Motor neuron (in vitro differentiated cells): ENCODE data around the gene GLRX5. TPM values are rescaled to one million over a fixed set of nuclear protein-coding genes. Genes with fewer than 3 reads are reported as not detected.

ENCODE experiments used
- ATAC-seq, 8 experiments: fragments of 200-7000 bp; cut with Tn5 transposase; replicated peaks in 6 of 8; 2 replicates each; pipeline ENCODE4 v1.8.0; 2021; ENCODE audit warnings: mild to moderate bottlenecking in 8 of 8, moderate library complexity in 8 of 8
- H3K27ac ChIP-seq, 2 donors: fragments of 250-450 bp; sonication (Bioruptor Pico); 2 replicates each; pipeline ENCODE4 v1.9.0; 2021; ENCODE audit warnings: antibody characterized with exemption in 2 of 2, mild to moderate bottlenecking in 2 of 2, moderate library complexity in 1 of 2
- H3K4me1 ChIP-seq, 2 donors: fragments of 250-450 bp; sonication (Bioruptor Pico); replicated peaks in 1 of 2; 2 replicates each; pipeline ENCODE4 v1.6.1; 2021; ENCODE audit warnings: antibody characterized with exemption in 2 of 2, mild to moderate bottlenecking in 2 of 2, moderate library complexity in 1 of 2
- H3K4me3 ChIP-seq, 5 donors: fragments of 250-450 bp; sonication (Bioruptor Pico); 2 replicates each; pipeline ENCODE4 v1.9.0; 2021; ENCODE audit warnings: antibody characterized with exemption in 5 of 5, mild to moderate bottlenecking in 5 of 5, moderate library complexity in 4 of 5
- WGBS, 10 experiments: fragments of 450-650 bp; shearing (Covaris generic); methylation state at CpG; one replicate each; pipeline ENCODE4 v1.0.0; 2022; 5-methylcytosine and 5-hydroxymethylcytosine counted together
- in situ Hi-C, 9 experiments: fragments of 400-800 bp; cut with MboI; loops; one replicate each; pipeline ENCODE4 v1.15.0; 2021; ENCODE audit warnings: low sequenced_read_pairs in 9 of 9, low pct_unique_long_range_greater_than_20kb in 2 of 9; ENCODE audit not compliant: unreplicated experiment in 9 of 9
- total RNA-seq, 8 experiments: library from RNA; unstranded; fragments of 300-600 nt; gene quantifications; 2 replicates each; pipeline versions ENCODE4 v1.2.3 to v1.2.4, GENCODE V29; 2022

Gene GLRX5
- total RNA-seq, 8 experiments from 2014 or later, result 26.4 to 62.7 (median 41.4) TPM

DNA sequence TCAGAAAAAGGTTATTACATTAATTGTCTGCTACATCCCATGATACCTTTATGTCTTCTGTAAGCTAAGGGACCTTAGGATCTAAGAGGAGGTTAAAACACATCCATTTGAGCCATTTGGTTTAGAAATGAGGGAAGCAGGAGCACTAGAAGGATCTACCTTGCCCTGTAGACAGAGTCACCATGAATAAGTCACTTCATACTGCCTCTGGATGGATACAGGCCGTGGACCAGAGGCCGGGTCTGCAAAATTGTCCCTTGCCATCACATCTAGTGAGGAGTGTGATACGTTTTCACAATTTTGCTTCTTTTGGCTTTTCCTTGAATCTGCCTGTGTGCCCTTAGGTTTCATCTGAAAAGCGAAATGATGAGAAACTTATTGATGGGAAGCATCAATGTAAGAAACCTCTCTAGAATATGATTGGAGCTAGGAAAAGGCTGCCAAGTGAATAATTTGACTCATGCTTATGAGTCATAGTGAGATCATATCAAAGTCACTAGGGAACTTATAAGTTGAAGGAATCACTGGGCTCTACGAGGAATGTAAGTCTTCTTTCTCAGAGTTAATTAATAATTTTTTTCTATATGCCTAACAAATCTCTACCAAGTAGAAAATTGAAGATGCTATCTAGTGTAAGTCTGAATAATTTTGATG lies 10.8 kb downstream of the GLRX5 start:
- peak; percentile 42 to 90 (median 84) for ATAC-seq
- Histone ChIP-seq H3K4me1 (no peaks in the 10 kb centered on the region), H3K27ac (no peak overlapping the region), H3K4me3 (peak overlapping the region in 1 of 5 donors; percentile 15)
- in situ Hi-C loops, result loop anchor here in 1 of 9 experiments (25.0 kb wide), 1 partner anchor 408 kb away; no protein-coding TSS in a partner anchor
- 37 to 94% (median 77%) methylated on average over 1 to 5 of the region's 5 CpGs; no CpG with 5 or more reads in 1 of the 10 experiments for WGBS, 10 experiments

DNA sequence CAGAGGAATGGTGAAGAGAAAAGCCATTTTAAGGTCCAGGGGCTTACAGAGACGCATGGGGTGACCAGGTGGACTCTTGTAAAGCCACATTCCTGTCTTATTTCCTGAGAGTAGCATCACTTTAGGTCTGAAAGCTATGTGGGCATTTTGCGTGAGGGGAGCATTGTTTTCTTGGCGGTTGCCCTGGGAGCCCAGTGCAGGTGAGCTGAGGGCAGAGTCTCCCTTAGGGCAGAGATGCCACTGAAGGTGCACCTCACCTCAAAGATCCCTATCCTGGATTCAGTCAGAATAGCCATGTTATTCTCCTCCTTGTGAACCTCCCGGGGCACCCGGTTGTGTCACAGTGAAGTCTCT lies 12.4 kb downstream of the GLRX5 start:
- ATAC-seq, result no peak
- Histone ChIP-seq H3K27ac (no peak overlapping the region), H3K4me1 (no peaks in the 10 kb centered on the region), H3K4me3 (no peak overlapping the region)
- WGBS, 10 experiments, result 40 to 100% (median 91%) methylated on average over 1 to 3 of the region's 5 CpGs; no CpG with 5 or more reads in 2 of the 10 experiments
- in situ Hi-C loops, result loop anchor here in 1 of 9 experiments (25.0 kb wide), 1 partner anchor 410 kb away; no protein-coding TSS in a partner anchor

GRCh38 chr14:95547626-95548327 lies 12.9 kb downstream of the GLRX5 start:
- H3K4me3 ChIP-seq, result no peak overlapping the region
- no peaks in the 10 kb centered on the region for H3K4me1 ChIP-seq
- ATAC-seq, result peak in 5 of 8 experiments; percentile 5 to 79 (median 13)
- in situ Hi-C loops, result loop anchor here in 1 of 9 experiments (25.0 kb wide), 1 partner anchor 410 kb away; no protein-coding TSS in a partner anchor
- WGBS, 10 experiments, result 49 to 100% (median 82%) methylated on average over 1 to 13 of the region's 14 CpGs; no CpG with 5 or more reads in 1 of the 10 experiments
- H3K27ac ChIP-seq, result no peak overlapping the region

DNA sequence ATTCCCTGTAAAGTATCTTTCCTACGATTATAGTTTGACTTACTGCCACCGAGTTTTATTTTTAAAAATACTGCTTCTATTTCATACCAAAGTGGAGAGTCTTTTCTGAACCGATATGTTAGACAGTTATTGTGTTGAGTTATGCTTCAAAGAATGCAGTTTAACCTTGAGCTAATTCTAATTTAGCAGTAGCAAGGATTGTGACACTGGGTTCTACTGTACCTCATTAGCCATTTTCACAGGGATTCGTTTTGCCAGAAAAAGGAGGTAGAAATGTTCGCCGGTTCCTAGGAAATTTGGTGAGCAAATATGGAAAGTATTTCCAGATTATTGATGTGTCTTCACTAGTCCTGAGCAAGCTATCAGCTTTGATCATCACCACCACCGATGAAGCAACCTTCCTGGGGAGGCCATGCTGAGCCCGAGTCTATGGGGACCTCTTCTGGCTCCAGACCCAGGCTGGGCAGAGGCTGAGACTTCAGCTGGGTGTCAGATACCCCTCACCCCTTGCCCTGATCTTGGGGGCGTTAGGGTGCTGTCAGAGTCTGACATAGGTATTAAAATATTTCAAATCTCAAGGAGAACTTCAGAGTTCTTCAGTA lies 13.6 kb downstream of the GLRX5 start:
- no peak for ATAC-seq
- 75 to 100% (median 93%) methylated on average over 1 to 8 of the region's 9 CpGs; no CpG with 5 or more reads in 1 of the 10 experiments for WGBS, 10 experiments
- no peak overlapping the region for H3K27ac ChIP-seq
- in situ Hi-C loops, result loop anchor here in 1 of 9 experiments (25.0 kb wide), 1 partner anchor 411 kb away; no protein-coding TSS in a partner anchor
- no peak overlapping the region for H3K4me3 ChIP-seq
- no peaks in the 10 kb centered on the region for H3K4me1 ChIP-seq

GRCh38 chr14:95549656-95550585 lies 15.1 kb downstream of the GLRX5 start:
- 20 to 100% (median 88%) methylated on average over 1 to 9 of the region's 16 CpGs; no CpG with 5 or more reads in 2 of the 10 experiments for WGBS, 10 experiments
- no peak overlapping the region for H3K27ac ChIP-seq
- H3K4me3 ChIP-seq, result no peak overlapping the region
- in situ Hi-C loops, result loop anchor here in 7 of 9 experiments (10.0 to 25.0 kb wide), 9 partner anchors 137 to 737 kb away; partner anchors contain the start of genes BDKRB1 (in 1 of the 7) and TCL1B (in 1 of the 7)
- no peak for ATAC-seq
- no peaks in the 10 kb centered on the region for H3K4me1 ChIP-seq

DNA sequence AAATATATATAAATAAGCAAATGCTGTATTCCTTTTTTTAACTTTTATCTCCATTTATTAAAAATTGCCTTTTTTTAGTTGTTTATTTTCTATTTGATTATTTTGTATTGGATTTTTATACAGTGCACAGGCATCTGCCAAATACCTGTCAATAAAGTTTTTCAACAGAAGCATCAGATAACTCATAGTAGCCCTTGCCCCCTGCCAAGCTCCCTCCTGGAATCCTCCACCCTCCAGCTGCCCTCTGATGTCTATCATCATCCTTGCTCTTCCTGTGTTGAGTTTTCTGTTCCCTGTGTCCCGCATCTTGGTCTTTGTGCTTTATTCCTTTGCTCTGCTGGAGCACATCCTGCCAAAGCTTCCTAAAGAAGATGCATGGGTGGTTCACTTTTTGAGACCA lies 16.6 kb downstream of the GLRX5 start:
- no peak for ATAC-seq
- no peak overlapping the region for H3K4me3 ChIP-seq
- in situ Hi-C loops, result loop anchor here in 7 of 9 experiments (10.0 to 25.0 kb wide), 8 partner anchors 136 to 736 kb away; partner anchors contain the start of genes BDKRB1 (in 1 of the 7) and TCL1B (in 1 of the 7)
- WGBS, 10 experiments, result 83 to 100% (median 100%) methylated on average over 1 of the region's 1 CpG; no CpG with 5 or more reads in 3 of the 10 experiments
- H3K27ac ChIP-seq, result no peak overlapping the region
- no peaks in the 10 kb centered on the region for H3K4me1 ChIP-seq

- in situ Hi-C loops, result loop anchor here in 7 of 9 experiments (10.0 to 25.0 kb wide), 8 partner anchors 134 to 734 kb away; partner anchors contain the start of genes BDKRB1 (in 1 of the 7) and TCL1B (in 1 of the 7)
- ATAC-seq, result no peak
These were observed 18.3 kb downstream of the GLRX5 start for GRCh38 chr14:95553141-95553540.

GRCh38 chr14:95555053-95555452 lies 20.2 kb downstream of the GLRX5 start:
- ATAC-seq, result no peak
- no peaks in the 10 kb centered on the region for H3K4me1 ChIP-seq
- in situ Hi-C loops, result loop anchor here in 7 of 9 experiments (10.0 to 25.0 kb wide), 8 partner anchors 132 to 732 kb away; partner anchors contain the start of genes BDKRB1 (in 1 of the 7) and TCL1B (in 1 of the 7)
- H3K4me3 ChIP-seq, result no peak overlapping the region
- no peak overlapping the region for H3K27ac ChIP-seq
- WGBS, 10 experiments, result 70 to 100% (median 97%) methylated on average over 2 to 9 of the region's 10 CpGs; no CpG with 5 or more reads in 2 of the 10 experiments

More at GRCh38 chr14:95553141-95553540, 18.3 kb downstream of the GLRX5 start:
- Histone ChIP-seq H3K4me3 (no peak overlapping the region), H3K4me1 (no peaks in the 10 kb centered on the region), H3K27ac (no peak overlapping the region)
- WGBS, 10 experiments, result 69 to 100% (median 90%) methylated on average over 2 to 7 of the region's 7 CpGs; no CpG with 5 or more reads in 3 of the 10 experiments

GRCh38 chr14:95557291-95557690 lies 22.4 kb downstream of the GLRX5 start:
- Histone ChIP-seq H3K27ac (no peak overlapping the region), H3K4me1 (no peaks in the 10 kb centered on the region), H3K4me3 (no peak overlapping the region)
- no peak for ATAC-seq
- in situ Hi-C loops, result loop anchor here in 7 of 9 experiments (10.0 to 25.0 kb wide), 8 partner anchors 130 to 730 kb away; partner anchors contain the start of genes BDKRB1 (in 1 of the 7) and TCL1B (in 1 of the 7)
- 67 to 100% (median 84%) methylated on average over 1 to 11 of the region's 11 CpGs; no CpG with 5 or more reads in 5 of the 10 experiments for WGBS, 10 experiments

DNA sequence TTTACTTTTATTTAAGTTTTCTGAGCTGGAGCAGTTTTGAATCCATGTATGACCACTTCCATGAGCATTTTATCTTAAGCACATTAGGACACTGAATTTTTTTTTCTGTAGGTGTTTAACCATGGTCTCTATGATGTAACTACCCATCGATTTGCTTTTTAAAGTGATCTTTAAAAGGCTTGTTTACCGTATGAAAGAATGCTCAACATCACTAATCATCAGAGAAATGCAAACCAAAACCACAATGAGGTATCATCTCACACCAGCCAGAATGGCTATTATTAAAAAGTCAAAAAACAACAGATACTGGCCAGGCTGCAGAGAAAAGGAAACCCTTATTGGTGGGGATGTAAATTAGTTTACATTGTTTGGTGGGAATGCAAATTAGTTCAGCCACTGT lies 23.0 kb downstream of the GLRX5 start:
- WGBS, 10 experiments, result 0 to 76% (median 43%) methylated on average over 1 to 2 of the region's 2 CpGs; no CpG with 5 or more reads in 1 of the 10 experiments
- no peak overlapping the region for H3K27ac ChIP-seq
- no peak for ATAC-seq
- no peak overlapping the region for H3K4me3 ChIP-seq
- in situ Hi-C loops, result loop anchor here in 7 of 9 experiments (10.0 to 25.0 kb wide), 8 partner anchors 129 to 729 kb away; partner anchors contain the start of genes BDKRB1 (in 1 of the 7) and TCL1B (in 1 of the 7)
- H3K4me1 ChIP-seq, result no peaks in the 10 kb centered on the region

- Histone ChIP-seq H3K27ac (no peak overlapping the region), H3K4me1 (no peaks in the 10 kb centered on the region), H3K4me3 (no peak overlapping the region)
- 11 to 66% (median 48%) methylated on average over 2 to 6 of the region's 6 CpGs; no CpG with 5 or more reads in 3 of the 10 experiments for WGBS, 10 experiments
- in situ Hi-C loops, result loop anchor here in 7 of 9 experiments (10.0 to 25.0 kb wide), 8 partner anchors 128 to 728 kb away; partner anchors contain the start of genes BDKRB1 (in 1 of the 7) and TCL1B (in 1 of the 7)
- ATAC-seq, result no peak
These were observed 24.4 kb downstream of the GLRX5 start for GRCh38 chr14:95559203-95559602.
